Stimulated activated CD8-positive, alpha-beta memory T cell treated with anti-CD3 and anti-CD28 coated beads, Interleukin-12 subunit alpha, Interleukin-12 subunit beta, amount 100 ng/mL, for 24 hours (primary cell): ENCODE data around the gene PDE6D.

Experiments used
- DNase-seq: peaks from one replicate; pipeline ENCODE4 v3.0.0-alpha.2; 2020; ENCODE audit errors: extremely low read depth

The PDE6D gene

GRCh38 chr2:231780909-231781797 is at the start of gene PDE6D:
TSS of gene PDE6D (minus strand) at chr2:231781282. CDS start at chr2:231781114, 168 bp downstream.
- peak; percentile 88 for DNase-seq

- no peak for DNase-seq
Observed at GRCh38 chr2:231821908-231822307, 40.8 kb upstream of the PDE6D start.

DNA sequence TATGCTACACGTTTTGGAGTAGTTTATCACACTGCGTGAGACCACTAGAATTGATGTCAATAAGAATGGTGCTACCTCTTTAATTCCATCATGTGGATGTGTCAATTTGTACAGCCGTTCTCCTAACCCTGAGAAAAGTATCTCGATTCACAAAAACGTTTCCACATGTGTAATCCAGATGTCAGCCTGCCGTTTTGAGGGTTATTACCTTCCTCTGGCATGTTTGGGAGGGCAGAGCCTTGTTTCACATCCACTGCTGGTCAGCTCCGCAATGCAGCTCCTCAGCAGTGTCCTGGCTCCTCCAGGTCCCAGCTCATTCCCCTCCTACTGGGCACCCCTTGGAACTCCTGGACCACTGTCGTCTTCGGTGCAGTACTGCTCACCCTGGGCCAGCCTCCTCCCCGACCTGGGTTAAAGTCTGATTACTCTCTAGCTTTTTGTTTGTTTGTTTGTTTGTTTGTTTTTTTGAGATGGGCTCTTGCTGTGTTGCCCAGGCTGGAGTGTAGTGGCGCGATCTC is 39.8 kb upstream of the PDE6D start:
- DNase-seq, result no peak

DNA sequence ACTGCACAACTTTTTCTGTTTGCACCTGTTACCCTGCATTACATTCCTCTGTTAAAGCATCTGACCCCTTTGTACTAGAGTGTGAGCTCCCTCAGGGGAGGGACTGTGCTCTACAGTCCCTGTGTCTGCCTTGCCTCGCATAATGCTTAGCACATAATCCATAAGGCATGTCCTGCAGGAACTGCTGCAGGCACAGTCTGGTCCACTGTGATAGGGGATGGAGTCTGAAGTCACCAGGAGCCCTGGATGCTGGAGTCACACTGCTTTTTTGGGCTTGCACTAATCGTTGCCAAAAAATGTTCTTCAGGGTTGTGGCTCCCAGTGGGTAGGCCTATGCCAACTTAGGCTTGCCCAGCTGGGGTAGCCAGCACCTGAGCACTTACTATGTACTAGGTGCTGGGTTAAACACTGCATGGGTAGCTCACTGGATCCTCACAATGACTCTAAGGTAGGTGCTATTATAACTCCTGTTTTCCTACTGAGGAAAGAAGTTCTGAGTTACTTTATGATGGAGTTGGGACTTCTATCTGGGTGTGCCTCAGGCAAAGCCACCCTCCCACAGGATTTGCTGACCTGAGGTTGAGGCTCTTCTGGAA is 38.5 kb upstream of the PDE6D start:
- no peak for DNase-seq

DNA sequence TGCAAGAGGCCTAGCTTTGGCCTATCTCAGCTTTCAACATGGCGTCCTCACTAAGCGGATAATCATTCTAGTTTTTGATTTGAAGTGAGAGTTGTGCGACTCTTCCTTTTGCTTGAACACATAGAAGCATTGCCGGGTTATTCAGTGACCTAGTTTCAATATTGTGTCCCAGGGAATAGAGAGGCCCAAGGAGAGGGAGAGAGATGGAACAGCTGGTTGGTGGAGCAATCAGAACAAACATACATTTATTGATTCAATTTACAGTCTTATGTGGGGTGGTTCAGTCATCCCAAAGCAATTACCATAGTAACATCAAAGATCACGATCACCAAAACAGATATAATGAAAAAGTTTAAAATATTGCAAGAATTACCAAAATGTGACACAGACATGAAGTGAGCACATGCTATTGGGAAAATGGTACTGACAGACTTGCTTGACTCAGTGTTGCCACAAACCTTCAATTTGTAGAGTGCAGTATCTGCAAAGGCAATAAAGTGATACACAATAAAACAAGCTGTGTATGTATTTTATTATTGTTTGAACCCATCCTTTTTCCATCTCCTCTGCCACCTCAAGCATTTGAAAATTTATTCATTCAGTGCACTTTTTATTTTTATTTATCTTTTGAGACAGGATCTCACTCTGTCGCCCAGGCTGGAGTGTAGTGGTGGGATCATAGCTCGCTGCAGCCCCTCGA is 35.4 kb upstream of the PDE6D start:
- DNase-seq, result no peak

GRCh38 chr2:231810905-231811304 is 29.8 kb upstream of the PDE6D start:
- DNase-seq, result no peak

GRCh38 chr2:231807020-231807419 is 25.9 kb upstream of the PDE6D start:
- no peak for DNase-seq

- DNase-seq, result no peak
Observed at GRCh38 chr2:231803501-231804138, 22.5 kb upstream of the PDE6D start.

GRCh38 chr2:231800493-231801091 is 19.5 kb upstream of the PDE6D start:
- no peak for DNase-seq

- no peak for DNase-seq
Observed at GRCh38 chr2:231795525-231796327, 14.6 kb upstream of the PDE6D start.

DNA sequence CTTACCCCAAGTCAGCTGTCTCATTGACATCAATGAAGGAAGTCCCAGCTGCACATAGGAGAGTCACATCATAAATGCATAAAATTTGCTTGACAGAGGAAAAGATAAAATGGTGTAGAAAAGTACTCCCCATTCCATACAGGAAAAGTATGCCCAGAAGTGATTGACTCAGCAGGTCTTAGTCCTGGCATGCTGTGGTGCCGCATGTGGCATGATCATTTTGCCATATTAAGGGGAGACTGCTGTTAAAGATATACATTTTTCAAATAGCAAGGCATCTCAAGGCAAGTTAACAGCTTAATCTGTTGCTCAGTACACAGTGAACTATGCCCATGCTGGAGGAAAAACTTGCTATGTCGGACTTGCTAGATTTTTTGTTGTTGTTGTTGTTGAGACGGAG is 13.3 kb upstream of the PDE6D start:
- no peak for DNase-seq

- no peak for DNase-seq
Observed at GRCh38 chr2:231791107-231791506, 10.0 kb upstream of the PDE6D start.

DNA sequence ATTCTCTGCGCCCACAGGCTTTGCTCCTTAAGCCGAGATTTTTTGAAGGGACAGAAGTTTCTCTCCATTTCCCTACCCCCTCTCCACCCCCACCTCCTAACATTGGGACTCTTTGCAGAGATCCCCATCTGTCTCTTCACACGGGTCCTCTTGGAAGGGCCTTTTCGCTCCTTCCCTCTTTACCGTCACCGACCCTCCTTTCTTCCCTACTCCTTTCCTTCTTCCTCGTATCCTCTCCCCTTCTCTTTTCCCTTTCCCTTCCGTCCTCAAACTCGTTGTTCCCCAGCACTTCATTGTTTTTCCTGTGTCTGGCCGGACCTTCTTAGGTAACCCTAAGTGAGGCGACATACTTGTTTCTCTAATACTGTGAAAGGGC is 5.8 kb upstream of the PDE6D start:
- no peak for DNase-seq

DNA sequence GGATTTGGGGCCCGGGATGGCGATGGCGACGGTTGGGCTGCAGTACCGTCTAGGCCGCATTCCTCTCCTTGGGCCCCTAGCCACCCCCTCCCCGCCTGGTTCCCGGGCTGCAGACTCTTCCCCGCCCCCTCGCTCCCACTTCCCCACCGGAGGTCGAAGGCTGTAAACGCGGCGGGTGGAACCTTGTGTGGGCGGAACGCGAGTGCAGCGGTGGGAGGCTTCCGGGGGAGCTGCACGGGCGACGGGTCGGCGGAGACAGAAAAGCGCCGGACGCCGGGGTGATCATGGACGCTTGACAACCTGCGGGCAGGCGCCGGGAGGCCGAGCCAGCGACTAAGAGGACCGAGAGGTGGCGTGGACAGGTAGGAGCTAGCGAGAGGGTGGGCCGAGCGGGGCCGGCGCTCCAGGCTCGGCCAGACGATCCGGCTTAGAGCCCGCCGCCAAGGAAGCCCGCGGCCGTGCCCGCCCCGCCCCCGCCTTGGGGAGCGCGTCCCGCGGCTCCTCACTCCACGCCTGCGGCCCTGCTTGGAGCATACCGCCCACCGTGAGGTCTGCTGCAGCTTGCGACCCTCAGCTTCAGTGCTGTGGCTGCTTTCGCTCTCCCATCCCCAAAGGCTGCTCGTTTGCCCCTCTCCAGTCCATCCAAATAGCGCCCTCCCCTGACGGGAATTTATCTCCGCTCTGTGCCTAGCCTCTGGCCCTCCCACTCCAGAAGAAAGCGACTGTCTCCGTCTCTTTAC is 5.3 kb upstream of the PDE6D start, which contains the start of gene COPS7B:
TSS of gene COPS7B (plus strand) at position 269 of the 740 bp plus-strand sequence. CDS start 2,126 bp downstream, outside the sequence.
- peak; percentile 70 for DNase-seq

DNA sequence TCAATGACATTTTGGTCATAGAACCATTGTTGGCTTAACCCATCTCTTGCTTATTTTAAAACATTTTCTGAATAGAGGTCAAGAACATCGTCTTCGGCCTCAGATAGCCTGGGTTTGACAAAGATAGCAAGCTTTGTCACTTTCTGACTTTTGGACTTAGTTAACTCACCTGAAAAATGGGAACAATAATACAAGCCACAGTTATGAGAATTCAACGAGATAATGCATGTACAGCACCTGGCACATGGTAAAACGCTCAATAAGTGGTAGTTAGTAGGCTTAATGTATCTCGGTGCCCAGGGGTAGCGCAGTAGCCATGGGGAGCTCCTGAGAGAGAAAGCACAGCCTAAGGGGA is 4.7 kb upstream of the PDE6D start:
- DNase-seq, result no peak

GRCh38 chr2:231785413-231785812 is 4.3 kb upstream of the PDE6D start:
- DNase-seq, result no peak

- no peak for DNase-seq
Observed at GRCh38 chr2:231781798-231782726, 980 bp upstream of the PDE6D start.

DNA sequence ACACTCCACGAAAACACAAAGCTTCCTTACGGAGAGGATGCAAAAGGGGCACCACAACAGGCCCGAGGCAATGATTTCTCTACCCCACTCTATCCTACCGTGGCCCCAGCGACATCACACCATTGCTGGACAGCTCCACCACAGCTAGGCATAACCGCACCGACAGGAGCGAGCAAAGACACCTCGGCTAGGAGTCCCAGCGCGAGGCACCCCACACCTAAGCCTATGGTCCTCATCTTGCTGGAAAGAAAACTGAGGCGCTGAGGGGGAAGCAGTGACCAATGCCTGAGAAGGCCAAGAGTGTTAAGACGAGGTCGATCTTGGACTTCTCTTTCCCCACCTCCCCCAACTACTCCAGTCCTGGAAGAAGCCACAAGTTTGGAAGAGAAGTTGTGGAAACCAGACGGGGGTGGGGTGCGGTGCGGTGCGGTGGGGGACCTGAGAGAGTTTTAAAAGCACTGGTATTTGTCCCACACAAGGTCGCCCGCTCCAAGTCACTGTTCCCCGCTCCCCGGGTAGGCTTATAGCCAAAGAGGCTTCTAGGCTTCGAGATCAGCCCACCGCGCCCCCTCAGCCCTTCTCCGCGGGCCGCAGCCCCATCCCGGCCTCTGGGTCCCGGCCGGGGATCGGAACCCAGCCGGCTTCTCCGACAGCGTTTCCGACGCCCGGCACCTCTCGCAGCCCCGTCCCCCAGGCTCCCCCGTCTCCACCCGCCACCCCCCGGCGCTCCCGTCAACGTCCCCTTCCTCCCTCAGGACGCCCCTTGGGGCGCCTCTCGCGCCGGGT is 766 bp downstream of the PDE6D start:
- no peak for DNase-seq
